CD4-positive, CD25-positive, alpha-beta regulatory T cell (primary cell): Measurements from ENCODE around the gene DENND10. TPM values are rescaled to one million over a fixed set of nuclear protein-coding genes. Genes with fewer than 3 reads are reported as not detected.
"Not testable (repeated sequence)": the region's sequence is repeated elsewhere in the genome, so short reads cannot be mapped to it uniquely, and the experiment has no call there.

Experiments
- ATAC-seq, 2 donors: fragments of 150-1000 bp; cut with Tn5 transposase; one replicate each; pipeline ENCODE4 v1.10.0; 2021; ENCODE audit warnings: low read depth in 2 of 2, moderate number of reproducible peaks in 2 of 2, moderate library complexity in 1 of 2
- DNase-seq, 3 donors: peaks; one replicate each; pipeline versions ENCODE4 v3.0.0 to v3.0.0-alpha.2; 2012 to 2022; ENCODE audit warnings: mixed read lengths in 1 of 3
- H3K27ac ChIP-seq: one replicate; pipeline ENCODE4 v1.7.0; 2013; ENCODE audit warnings: mild to moderate bottlenecking, low read length; ENCODE audit not compliant: insufficient read depth, poor library complexity, severe bottlenecking
- H3K27me3 ChIP-seq: one replicate; pipeline ENCODE4 v1.7.0; 2013; ENCODE audit warnings: low read length; ENCODE audit not compliant: control insufficient read depth, insufficient read depth
- H3K36me3 ChIP-seq: one replicate; pipeline ENCODE4 v1.7.0; 2013; ENCODE audit warnings: mild to moderate bottlenecking, low read length, moderate library complexity; ENCODE audit not compliant: control insufficient read depth, insufficient read depth
- H3K4me1 ChIP-seq: 2 replicates; pipeline ENCODE4 v1.7.0; 2013; ENCODE audit warnings: mild to moderate bottlenecking, low read length; ENCODE audit not compliant: insufficient read depth, control insufficient read depth, poor library complexity, severe bottlenecking
- H3K4me3 ChIP-seq: one replicate; pipeline ENCODE4 v1.7.0; 2013; ENCODE audit warnings: low read depth, mild to moderate bottlenecking, low read length, moderate library complexity
- H3K9me3 ChIP-seq, 2 experiments: 1 replicate in 1 of 2; 2 replicates in 1 of 2; pipeline ENCODE4 v1.7.0; 2013; ENCODE audit warnings: low read length in 2 of 2, mild to moderate bottlenecking in 1 of 2, moderate library complexity in 1 of 2; ENCODE audit not compliant: control insufficient read depth in 2 of 2
- H3K27ac Mint-ChIP-seq, 3 donors: one replicate each; pipeline ENCODE4 v1.8.0; 2020 to 2022; ENCODE audit warnings: mild to moderate bottlenecking in 3 of 3, mixed read lengths in 3 of 3, moderate library complexity in 2 of 3
- H3K27me3 Mint-ChIP-seq: one replicate; pipeline ENCODE4 v1.8.0; 2022; ENCODE audit warnings: mild to moderate bottlenecking, mixed read lengths
- H3K36me3 Mint-ChIP-seq: one replicate; pipeline ENCODE4 v1.8.0; 2020; ENCODE audit warnings: mixed read lengths
- H3K4me1 Mint-ChIP-seq, 4 donors: one replicate each; pipeline ENCODE4 v1.8.0; 2020 to 2022; ENCODE audit warnings: mixed read lengths in 4 of 4, mild to moderate bottlenecking in 1 of 4
- H3K4me3 Mint-ChIP-seq, 4 donors: one replicate each; pipeline ENCODE4 v1.8.0; 2020 to 2022; ENCODE audit warnings: mild to moderate bottlenecking in 4 of 4, mixed read lengths in 4 of 4, moderate library complexity in 3 of 4
- H3K9me3 Mint-ChIP-seq, 7 donors: one replicate each; pipeline ENCODE4 v1.8.0; 2020 to 2022; ENCODE audit warnings: mixed read lengths in 7 of 7, mild to moderate bottlenecking in 3 of 7, moderate library complexity in 2 of 7
- polyA plus RNA-seq, 4 donors: library from polyadenylated mRNA; unstranded; fragments of 300-500 nt; fragmentation: Illumina TruSeq; gene quantifications; one replicate each; pipeline ENCODE4 v1.2.3, GENCODE V29; 2021
- total RNA-seq: library from RNA; stranded (reverse); gene quantifications from one replicate; pipeline ENCODE4 v1.2.3, GENCODE V29; 2022

DENND10 gene
- total and polyA plus RNA-seq, 5 donors from 2014 or later, result 72.3 to 121 (median 91.0) TPM

- peaks cover 3% of the 10 kb centered on the region for H3K36me3 Mint-ChIP-seq
- DNase-seq (no peak), ATAC-seq (no peak)
- no peak overlapping the region for H3K4me3 ChIP-seq
- no peaks in the 10 kb centered on the region for H3K36me3 ChIP-seq
- peak overlapping the region; percentile 50 to 91 (median 85) for H3K27ac Mint-ChIP-seq
- peaks cover 0 to 2% (median 0%) of the 10 kb centered on the region in 7 donors for H3K9me3 Mint-ChIP-seq
- H3K4me1 Mint-ChIP-seq, result peaks cover 31 to 57% (median 40%) of the 10 kb centered on the region in 4 donors
- no peaks in the 10 kb centered on the region for H3K27me3 Mint-ChIP-seq
- H3K27me3 ChIP-seq, result no peaks in the 10 kb centered on the region
- H3K4me3 Mint-ChIP-seq, result peak overlapping the region in 2 of 4 donors; percentile 37 to 61
- no peaks in the 10 kb centered on the region for H3K9me3 ChIP-seq
- no peak overlapping the region for H3K27ac ChIP-seq
- peaks cover 31% of the 10 kb centered on the region for H3K4me1 ChIP-seq
Measured at GRCh38 chr10:119087271-119087882, 16.5 kb upstream of the DENND10 start.

DNA sequence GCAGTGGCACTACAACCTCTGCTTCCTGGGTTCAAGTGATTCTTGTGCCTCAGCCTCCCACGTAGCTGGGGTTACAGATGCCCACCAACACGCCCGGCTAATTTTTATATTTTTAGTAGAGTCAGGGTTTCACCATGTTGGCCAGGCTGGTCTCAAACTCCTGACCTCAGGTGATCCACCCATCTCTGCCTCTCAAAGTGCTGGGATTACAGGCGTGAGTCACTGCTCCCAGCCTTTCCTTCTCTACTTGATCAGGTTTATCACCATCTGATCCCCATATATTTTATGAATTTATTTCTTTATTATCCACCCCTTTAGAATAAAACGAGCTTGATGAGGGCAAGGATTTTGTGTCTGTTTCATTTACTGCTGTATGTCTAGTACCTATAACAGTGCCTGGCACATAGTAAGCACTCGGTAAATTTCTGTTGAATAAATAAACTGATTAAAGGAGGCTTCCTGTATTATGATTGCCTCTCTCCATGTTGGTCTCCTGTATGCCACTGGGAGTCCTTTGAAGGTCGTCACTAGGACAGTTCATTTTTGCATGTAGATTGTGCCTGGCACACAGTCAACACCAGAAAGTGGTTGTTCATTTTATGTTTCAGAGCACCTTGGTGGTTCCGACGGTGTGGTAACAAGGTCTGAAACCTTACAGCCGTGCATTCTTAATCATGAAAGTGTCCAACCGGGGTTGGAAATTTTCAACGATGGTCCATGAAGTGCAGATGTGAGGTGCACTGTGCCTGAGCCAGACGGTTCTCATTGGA, 13.7 kb upstream of the DENND10 start:
- Histone ChIP-seq H3K9me3 (no peaks in the 10 kb centered on the region), H3K27me3 (no peaks in the 10 kb centered on the region), H3K27ac (peak overlapping the region; percentile 93), H3K4me1 (peaks cover 47% of the 10 kb centered on the region), H3K4me3 (peak overlapping the region; percentile 71), H3K36me3 (no peaks in the 10 kb centered on the region)
- Mint-ChIP-seq H3K27me3 (no peaks in the 10 kb centered on the region), H3K4me1 (peaks cover 21 to 72% (median 37%) of the 10 kb centered on the region in 4 donors), H3K4me3 (peak overlapping the region; percentile 83 to 90 (median 86)), H3K9me3 (peaks cover 0 to 2% (median 0%) of the 10 kb centered on the region in 7 donors), H3K36me3 (peaks cover 3% of the 10 kb centered on the region), H3K27ac (peak overlapping the region; percentile 98 to 100 (median 99))
- ATAC-seq, result peak; percentile 53 to 65
- DNase-seq, result peak; percentile 41 to 89 (median 82)

DNA sequence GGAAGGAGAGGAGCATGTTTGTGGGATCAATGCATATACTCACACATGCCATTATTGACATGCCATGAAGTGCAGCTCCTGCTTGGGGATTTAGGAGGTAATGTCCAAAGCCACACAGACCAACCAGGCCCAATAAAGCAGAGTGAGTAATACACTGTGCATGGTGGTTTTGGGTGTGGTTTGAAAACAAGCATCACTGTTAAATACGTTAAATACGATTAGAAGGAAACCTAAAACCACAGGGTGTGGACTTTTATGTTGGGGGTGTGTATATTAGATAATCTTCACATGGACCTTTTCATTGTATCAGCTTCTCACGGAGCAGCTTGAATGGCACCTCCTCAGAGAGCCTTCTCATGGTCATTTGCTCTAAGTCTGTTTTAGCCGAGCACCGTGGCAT, 12.9 kb upstream of the DENND10 start:
- H3K4me1 ChIP-seq, result peaks cover 54% of the 10 kb centered on the region
- ATAC-seq, result peak; percentile 91 to 95
- Mint-ChIP-seq H3K4me3 (peak overlapping the region; percentile 76 to 90 (median 86)), H3K27ac (peak overlapping the region; percentile 98 to 100 (median 99)), H3K4me1 (peaks cover 24 to 76% (median 43%) of the 10 kb centered on the region in 4 donors), H3K27me3 (no peaks in the 10 kb centered on the region), H3K9me3 (peaks cover 0 to 3% (median 0%) of the 10 kb centered on the region in 7 donors), H3K36me3 (peaks cover 3% of the 10 kb centered on the region)
- H3K27me3 ChIP-seq, result no peaks in the 10 kb centered on the region
- peak overlapping the region; percentile 71 for H3K4me3 ChIP-seq
- no peaks in the 10 kb centered on the region for H3K36me3 ChIP-seq
- peak; percentile 55 to 95 (median 87) for DNase-seq
- H3K27ac ChIP-seq, result peak overlapping the region; percentile 93
- H3K9me3 ChIP-seq, result no peaks in the 10 kb centered on the region

DNA sequence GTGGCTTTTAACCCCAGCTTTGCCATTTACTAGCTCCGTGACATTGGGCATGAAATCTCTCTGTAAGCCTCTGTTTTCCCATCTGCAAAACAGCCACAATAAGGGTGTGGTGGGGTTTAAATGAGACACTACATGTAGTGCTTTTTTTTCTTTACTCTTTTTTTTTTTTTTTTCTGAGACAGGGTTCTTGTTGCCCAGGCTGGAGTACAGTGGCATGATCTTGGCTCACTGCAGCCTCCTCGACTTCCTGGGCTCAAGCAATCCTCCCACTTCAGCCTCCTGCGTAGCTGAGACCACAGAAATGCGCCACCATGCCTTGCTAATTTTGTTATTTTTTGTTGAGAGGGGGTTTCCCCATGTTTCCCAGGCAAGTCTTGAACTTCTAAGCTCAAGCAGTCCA, 8.3 kb upstream of the DENND10 start:
- peaks cover 47% of the 10 kb centered on the region for H3K4me1 ChIP-seq
- H3K27ac Mint-ChIP-seq, result peak overlapping the region; percentile 89 to 100 (median 92)
- no peaks in the 10 kb centered on the region for H3K27me3 ChIP-seq
- peak overlapping the region; percentile 58 for H3K27ac ChIP-seq
- DNase-seq (peak in 1 of 3 donors; percentile 69), ATAC-seq (no peak)
- peak overlapping the region; percentile 54 for H3K4me3 ChIP-seq
- no peaks in the 10 kb centered on the region for H3K27me3 Mint-ChIP-seq
- peaks cover 3% of the 10 kb centered on the region for H3K36me3 Mint-ChIP-seq
- peaks cover 0 to 2% (median 0%) of the 10 kb centered on the region in 7 donors for H3K9me3 Mint-ChIP-seq
- H3K36me3 ChIP-seq, result no peaks in the 10 kb centered on the region
- H3K4me3 Mint-ChIP-seq, result peak overlapping the region; percentile 42 to 61 (median 52)
- H3K9me3 ChIP-seq, result no peaks in the 10 kb centered on the region
- H3K4me1 Mint-ChIP-seq, result peaks cover 6 to 63% (median 28%) of the 10 kb centered on the region in 4 donors

DNA sequence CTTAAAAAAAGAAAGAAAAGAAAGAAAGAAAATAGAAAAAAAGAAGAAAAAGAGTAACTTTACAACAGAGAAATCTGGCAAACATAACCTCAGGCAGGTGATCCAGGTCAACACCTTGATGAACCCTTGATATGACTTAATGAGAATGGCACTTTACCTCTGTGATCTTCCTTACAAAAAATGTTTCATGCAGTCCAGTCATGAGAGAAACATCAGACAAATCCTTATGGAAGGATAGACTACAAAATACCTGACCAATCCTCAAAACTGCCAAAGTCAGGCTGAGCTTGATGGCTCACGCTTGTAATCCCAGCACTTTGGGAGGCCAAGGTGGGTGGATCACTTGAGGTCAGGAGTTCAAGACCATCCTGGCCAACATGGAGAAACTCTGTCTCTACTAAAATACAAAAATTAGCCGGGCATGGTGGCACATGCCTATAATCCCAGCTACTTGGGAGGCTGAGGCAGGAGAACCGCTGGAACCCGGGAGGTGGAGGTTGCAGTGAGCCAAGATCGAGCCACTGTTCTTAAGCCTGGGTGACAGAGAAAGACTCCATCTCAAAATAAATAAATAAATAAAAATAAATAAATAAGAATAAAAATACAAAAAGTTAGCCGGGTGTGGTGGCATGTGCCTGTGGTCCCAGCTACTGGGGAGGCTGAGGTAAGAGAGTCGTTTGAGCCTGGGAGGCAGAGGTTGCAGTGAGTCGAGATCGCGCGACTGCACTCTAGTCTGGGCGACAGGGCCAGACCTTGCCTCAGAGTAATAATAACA, 7.1 kb upstream of the DENND10 start:
- Mint-ChIP-seq H3K4me1 (peaks cover 6 to 63% (median 23%) of the 10 kb centered on the region in 4 donors), H3K4me3 (peak overlapping the region in 2 of 4 donors; percentile 42 to 47), H3K27ac (peak overlapping the region; percentile 89 to 100 (median 92))
- H3K9me3 ChIP-seq, H3K9me3 Mint-ChIP-seq, H3K27me3 ChIP-seq, H3K4me3 ChIP-seq, DNase-seq, ATAC-seq, H3K27me3 Mint-ChIP-seq, H3K36me3 ChIP-seq, H3K36me3 Mint-ChIP-seq: not testable (repeated sequence)
- Histone ChIP-seq H3K27ac (peak overlapping the region; percentile 58), H3K4me1 (peaks cover 36% of the 10 kb centered on the region)

- H3K27me3 Mint-ChIP-seq, result no peaks in the 10 kb centered on the region
- H3K4me3 Mint-ChIP-seq, result no peak overlapping the region
- DNase-seq, result no peak
- no peak for ATAC-seq
- H3K9me3 ChIP-seq, result no peaks in the 10 kb centered on the region
- no peaks in the 10 kb centered on the region for H3K36me3 ChIP-seq
- H3K27ac ChIP-seq, result no peak overlapping the region
- H3K27ac Mint-ChIP-seq, result no peak overlapping the region
- H3K9me3 Mint-ChIP-seq, result peaks cover 0 to 2% (median 0%) of the 10 kb centered on the region in 7 donors
- peaks cover 14 to 59% (median 26%) of the 10 kb centered on the region in 4 donors for H3K4me1 Mint-ChIP-seq
- peaks cover 21% of the 10 kb centered on the region for H3K4me1 ChIP-seq
- H3K36me3 Mint-ChIP-seq, result no peaks in the 10 kb centered on the region
- H3K4me3 ChIP-seq, result no peak overlapping the region
- no peaks in the 10 kb centered on the region for H3K27me3 ChIP-seq
Measured at GRCh38 chr10:119098576-119098975, 5.3 kb upstream of the DENND10 start.

- peak overlapping the region in 2 of 4 donors; percentile 29 to 47 for H3K4me3 Mint-ChIP-seq
- Histone ChIP-seq H3K36me3 (no peaks in the 10 kb centered on the region), H3K9me3 (no peaks in the 10 kb centered on the region), H3K27ac (no peak overlapping the region), H3K4me3 (no peak overlapping the region), H3K27me3 (no peaks in the 10 kb centered on the region), H3K4me1 (peaks cover 22% of the 10 kb centered on the region)
- no peak for DNase-seq
- peaks cover 0 to 2% (median 0%) of the 10 kb centered on the region in 7 donors for H3K9me3 Mint-ChIP-seq
- H3K27me3 Mint-ChIP-seq, result no peaks in the 10 kb centered on the region
- H3K36me3 Mint-ChIP-seq, result no peaks in the 10 kb centered on the region
- no peak for ATAC-seq
- peaks cover 14 to 47% (median 24%) of the 10 kb centered on the region in 4 donors for H3K4me1 Mint-ChIP-seq
- H3K27ac Mint-ChIP-seq, result peak overlapping the region in 2 of 3 donors; percentile 32 to 37
Measured at GRCh38 chr10:119100434-119101238, 3.3 kb upstream of the DENND10 start.
